Thoracic aorta (tissue), 2 donors: ENCODE data around the gene CD300LD. TPM values are rescaled to one million over a fixed set of nuclear protein-coding genes. Genes with fewer than 3 reads are reported as not detected.

Experiments
- ATAC-seq: fragments of 150-250 bp; one replicate; pipeline ENCODE4 v1.8.0; 2017; ENCODE audit warnings: low read depth; ENCODE audit not compliant: insufficient number of reproducible peaks, low FRiP score
- DNase-seq: peaks from one replicate; pipeline ENCODE4 v3.0.0-alpha.2; 2020; ENCODE audit warnings: low spot score
- H3K27ac ChIP-seq, 2 donors: fragments of 200-600 bp; sonication (generic); 1 replicate in 1 of 2; 2 replicates in 1 of 2; pipeline ENCODE4 v1.5.1; 2016; ENCODE audit warnings: mild to moderate bottlenecking in 2 of 2, moderate library complexity in 2 of 2
- H3K27me3 ChIP-seq: fragments of 200-600 bp; sonication (generic); replicated peaks from 2 replicates; pipeline ENCODE4 v1.6.0; 2016; ENCODE audit warnings: mild to moderate bottlenecking; ENCODE audit not compliant: insufficient read depth
- H3K36me3 ChIP-seq: fragments of 200-600 bp; sonication (generic); one replicate; pipeline ENCODE4 v1.5.1; 2016
- H3K4me1 ChIP-seq, 2 donors: fragments of 200-600 bp; sonication (generic); 1 replicate in 1 of 2; 2 replicates in 1 of 2; pipeline versions ENCODE4 v1.5.1 to v1.6.0; 2016; ENCODE audit warnings: low read depth in 2 of 2, mild to moderate bottlenecking in 1 of 2; ENCODE audit not compliant: control insufficient read depth in 1 of 2
- H3K4me3 ChIP-seq: fragments of 200-600 bp; sonication (generic); 2 replicates; pipeline ENCODE4 v1.5.1; 2016; ENCODE audit warnings: mild to moderate bottlenecking
- H3K9me3 ChIP-seq: fragments of 200-600 bp; sonication (generic); 2 replicates; pipeline ENCODE4 v1.5.1; 2016
- total RNA-seq, 2 donors: library from RNA; depleted of rRNA; stranded (reverse); fragments of >200 nt; gene quantifications; one replicate each; pipeline versions ENCODE4 v1.1.0 to v1.2.3, GENCODE V29; 2016
- TF ChIP-seq, protein P1 (sequence below): fragments of 200-600 bp; sonication (generic); IDR thresholded peaks from one replicate; pipeline ENCODE4 v1.5.1; 2019; ENCODE audit warnings: antibody characterized with exemption

Gene CD300LD
- total RNA-seq, 2 donors from 2014 or later: not detected

DNA sequence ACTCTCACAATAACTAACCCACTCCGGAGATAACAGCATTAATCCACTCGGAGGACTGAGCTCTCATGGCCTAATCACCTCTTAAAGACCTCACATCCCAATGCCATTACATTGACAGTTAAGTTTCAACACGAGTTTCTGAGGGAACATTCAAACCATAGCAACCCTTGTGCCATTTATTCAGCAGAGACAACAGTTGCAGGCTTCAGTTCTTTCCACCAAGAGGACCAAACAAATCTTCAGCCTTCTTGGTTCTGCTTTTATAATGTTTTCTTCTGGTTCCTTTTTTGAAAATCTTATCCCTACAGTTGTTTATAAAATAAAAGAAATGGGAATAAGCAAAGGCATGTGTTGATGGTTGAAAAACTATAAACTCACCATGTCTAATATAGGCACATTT lies 33.6 kb upstream of the CD300LD start:
- TF ChIP-seq, protein P1, sequence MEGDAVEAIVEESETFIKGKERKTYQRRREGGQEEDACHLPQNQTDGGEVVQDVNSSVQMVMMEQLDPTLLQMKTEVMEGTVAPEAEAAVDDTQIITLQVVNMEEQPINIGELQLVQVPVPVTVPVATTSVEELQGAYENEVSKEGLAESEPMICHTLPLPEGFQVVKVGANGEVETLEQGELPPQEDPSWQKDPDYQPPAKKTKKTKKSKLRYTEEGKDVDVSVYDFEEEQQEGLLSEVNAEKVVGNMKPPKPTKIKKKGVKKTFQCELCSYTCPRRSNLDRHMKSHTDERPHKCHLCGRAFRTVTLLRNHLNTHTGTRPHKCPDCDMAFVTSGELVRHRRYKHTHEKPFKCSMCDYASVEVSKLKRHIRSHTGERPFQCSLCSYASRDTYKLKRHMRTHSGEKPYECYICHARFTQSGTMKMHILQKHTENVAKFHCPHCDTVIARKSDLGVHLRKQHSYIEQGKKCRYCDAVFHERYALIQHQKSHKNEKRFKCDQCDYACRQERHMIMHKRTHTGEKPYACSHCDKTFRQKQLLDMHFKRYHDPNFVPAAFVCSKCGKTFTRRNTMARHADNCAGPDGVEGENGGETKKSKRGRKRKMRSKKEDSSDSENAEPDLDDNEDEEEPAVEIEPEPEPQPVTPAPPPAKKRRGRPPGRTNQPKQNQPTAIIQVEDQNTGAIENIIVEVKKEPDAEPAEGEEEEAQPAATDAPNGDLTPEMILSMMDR: no peak
- no peak overlapping the region for H3K27ac ChIP-seq
- no peaks in the 10 kb centered on the region for H3K27me3 ChIP-seq

GRCh38 chr17:74624131-74624530 lies 32.0 kb upstream of the CD300LD start:
- Histone ChIP-seq H3K27ac (no peak overlapping the region), H3K4me3 (no peak overlapping the region), H3K36me3 (no peaks in the 10 kb centered on the region), H3K27me3 (no peaks in the 10 kb centered on the region), H3K4me1 (no peaks in the 10 kb centered on the region), H3K9me3 (no peaks in the 10 kb centered on the region)
- ATAC-seq: no peak
- TF ChIP-seq, protein P1: no peak
- DNase-seq: no peak

More for the DNA sequence above, 33.6 kb upstream of the CD300LD start:
- Histone ChIP-seq H3K9me3 (no peaks in the 10 kb centered on the region), H3K4me3 (no peak overlapping the region), H3K36me3 (no peaks in the 10 kb centered on the region), H3K4me1 (no peaks in the 10 kb centered on the region)
- DNase-seq (no peak), ATAC-seq (no peak)

DNA sequence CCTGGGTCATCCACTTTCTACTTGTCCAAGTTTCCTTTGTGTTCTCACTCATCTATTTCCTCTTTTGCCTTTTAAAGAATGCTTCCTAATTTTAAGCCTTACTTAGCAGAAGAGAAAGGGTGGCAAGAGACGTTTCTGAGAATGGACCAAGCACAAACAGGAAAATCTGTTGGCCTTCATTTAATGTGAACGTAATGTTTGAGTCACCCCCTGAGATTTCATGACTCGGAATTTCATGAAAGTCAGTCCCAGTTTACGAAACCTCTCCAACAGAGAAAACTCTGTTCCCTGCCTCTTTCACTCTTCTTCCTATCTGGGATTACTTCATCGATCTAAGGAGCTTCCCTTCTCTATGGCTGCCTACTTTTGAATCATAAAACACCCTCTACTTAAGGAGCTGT lies 31.6 kb upstream of the CD300LD start, which contains the start of gene CD300E:
Gene CD300E, minus strand, starts transcription at position 46 of the 401 bp plus-strand sequence. CDS start 117 bp downstream, outside the sequence.
- H3K9me3 ChIP-seq: no peaks in the 10 kb centered on the region
- H3K27me3 ChIP-seq: no peaks in the 10 kb centered on the region
- H3K4me3 ChIP-seq: no peak within 1 kb of the TSS
- DNase-seq (no peak), ATAC-seq (no peak)
- TF ChIP-seq, protein P1: no peak
- H3K36me3 ChIP-seq: no peaks in the 10 kb centered on the region
- no peak within 1 kb of the TSS for H3K27ac ChIP-seq
- no peaks in the 10 kb centered on the region for H3K4me1 ChIP-seq

DNA sequence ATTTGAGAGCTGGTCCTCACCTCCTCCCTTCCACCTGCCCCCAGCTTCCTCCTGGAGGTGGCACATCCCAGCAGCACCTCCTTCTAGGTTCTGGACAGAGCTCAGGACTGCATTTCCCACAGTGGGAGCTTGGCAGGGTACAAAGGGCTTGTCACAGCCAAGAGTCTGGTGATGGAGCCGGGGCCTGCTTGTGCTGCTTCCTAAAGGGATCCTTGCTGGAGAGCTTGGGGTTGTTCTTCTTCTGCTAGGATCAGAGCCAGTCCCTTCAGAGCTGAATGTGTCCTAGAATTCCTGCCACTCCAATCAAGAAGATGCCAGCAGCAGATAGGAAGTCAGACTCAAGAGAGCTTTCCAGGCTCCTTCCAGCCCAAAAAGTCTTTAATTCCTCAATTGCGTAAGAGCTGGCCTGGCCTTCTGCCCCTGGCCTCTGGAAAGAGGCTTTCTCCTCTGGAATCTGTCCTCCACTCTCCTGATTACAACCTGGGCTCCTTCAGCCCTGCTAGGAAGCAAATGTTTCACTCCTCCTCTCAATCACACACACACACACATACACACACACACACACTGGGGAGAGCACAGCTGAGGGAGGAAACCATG lies 27.1 kb upstream of the CD300LD start:
- Histone ChIP-seq H3K27me3 (no peaks in the 10 kb centered on the region), H3K27ac (no peak overlapping the region), H3K4me3 (no peak overlapping the region), H3K4me1 (no peaks in the 10 kb centered on the region), H3K9me3 (no peaks in the 10 kb centered on the region), H3K36me3 (no peaks in the 10 kb centered on the region)
- DNase-seq (no peak), ATAC-seq (no peak)
- TF ChIP-seq, protein P1: no peak

DNA sequence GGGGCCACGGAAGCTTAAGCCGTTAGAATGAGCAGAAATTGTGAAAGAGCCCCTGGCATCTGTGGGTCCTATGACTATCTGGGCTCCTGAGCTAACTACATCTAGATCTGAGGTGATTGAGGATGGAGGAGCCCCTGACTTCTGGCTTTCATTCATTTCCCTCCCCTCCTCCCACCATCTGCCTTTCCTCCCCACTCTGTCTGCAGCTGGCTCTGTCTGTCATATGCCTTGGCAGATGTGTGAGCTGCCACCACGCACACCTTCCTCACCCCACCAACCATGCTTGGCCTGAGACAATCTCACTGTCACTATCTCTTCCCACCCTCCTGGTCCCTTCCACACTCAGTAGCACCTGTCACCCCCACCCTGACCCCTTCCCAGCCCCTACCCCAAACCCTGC lies 26.4 kb upstream of the CD300LD start:
- TF ChIP-seq, protein P1: no peak
- Histone ChIP-seq H3K4me1 (no peaks in the 10 kb centered on the region), H3K9me3 (no peaks in the 10 kb centered on the region), H3K36me3 (no peaks in the 10 kb centered on the region), H3K27ac (no peak overlapping the region), H3K4me3 (no peak overlapping the region), H3K27me3 (no peaks in the 10 kb centered on the region)
- no peak for DNase-seq
- ATAC-seq: no peak
